ENCODE data around the gene LONRF2.
A peak's percentile ranks its signal among the peaks of the same experiment; 100 is the strongest.

Gene LONRF2

GRCh38 chr2:100276716-100277115 is 45.6 kb downstream of the LONRF2 start:
- FAIRE-seq (no peak), DNase-seq (ENCODE audit: low spot score) (no peak)

DNA sequence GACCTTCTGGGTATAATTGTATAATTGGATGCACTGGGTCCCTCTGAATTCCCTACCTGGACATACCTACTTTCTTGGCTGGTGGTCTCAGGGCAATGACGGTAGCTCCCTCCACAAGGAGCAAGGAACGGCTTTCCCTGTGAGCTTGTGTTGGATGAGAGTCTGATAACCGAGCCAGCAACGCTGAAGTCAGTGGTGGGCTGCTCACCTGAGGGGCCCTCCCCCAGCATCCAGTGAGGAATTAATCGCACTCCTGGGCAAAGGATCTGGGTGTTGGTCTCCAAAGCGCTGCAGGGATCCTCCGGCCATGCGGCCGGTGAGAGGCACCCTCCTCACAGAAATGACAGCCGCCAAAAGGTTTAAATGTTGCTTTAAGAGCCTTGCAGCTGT is 47.1 kb downstream of the LONRF2 start:
- FAIRE-seq (no peak), DNase-seq (ENCODE audit: low spot score) (no peak)

- no peak for DNase-seq (ENCODE audit: low spot score)
- peak; percentile 20 for FAIRE-seq
Measured at GRCh38 chr2:100274566-100275199, 47.6 kb downstream of the LONRF2 start.

DNA sequence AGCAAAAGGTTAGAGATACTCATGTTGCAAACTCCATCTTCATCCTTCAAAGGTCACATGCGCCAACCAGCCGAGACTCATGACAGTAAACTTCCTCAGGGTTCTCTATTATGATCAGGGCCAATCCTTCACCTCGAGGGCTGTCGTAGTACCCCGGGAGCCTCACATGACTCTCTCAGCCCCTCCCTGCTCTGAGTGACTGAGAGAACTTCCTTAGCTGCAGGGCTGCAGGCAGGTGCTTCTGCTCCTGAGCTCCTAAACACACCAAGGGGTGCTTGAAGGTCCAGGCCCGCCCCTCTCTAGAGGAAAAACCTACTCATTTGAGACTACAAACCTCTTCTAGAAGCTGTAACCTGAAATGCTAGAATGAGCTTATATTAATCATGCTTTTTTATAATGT is 48.2 kb downstream of the LONRF2 start:
- no peak for FAIRE-seq
- no peak for DNase-seq (ENCODE audit: low spot score)

DNA sequence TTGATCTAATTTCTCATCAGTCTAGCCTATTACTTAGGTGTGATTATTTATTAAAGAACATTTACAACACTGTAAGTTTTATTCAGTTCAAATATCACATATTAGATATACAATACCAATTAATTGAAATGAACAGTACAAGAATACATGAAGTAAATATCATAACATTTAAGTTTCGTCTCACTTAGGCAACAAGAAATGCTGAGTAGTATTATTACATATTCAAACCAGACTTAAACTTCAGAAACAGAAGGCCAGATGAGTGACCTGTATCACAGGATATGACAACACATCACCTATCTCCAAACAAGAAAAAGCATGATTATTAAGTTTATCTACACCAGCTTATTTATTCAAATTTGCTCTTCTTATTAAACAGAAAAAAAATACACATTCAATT is 48.9 kb downstream of the LONRF2 start:
- DNase-seq (ENCODE audit: low spot score) (no peak), FAIRE-seq (no peak)

GRCh38 chr2:100272841-100273329 is 49.4 kb downstream of the LONRF2 start:
- DNase-seq (ENCODE audit: low spot score) (no peak), FAIRE-seq (no peak)

DNA sequence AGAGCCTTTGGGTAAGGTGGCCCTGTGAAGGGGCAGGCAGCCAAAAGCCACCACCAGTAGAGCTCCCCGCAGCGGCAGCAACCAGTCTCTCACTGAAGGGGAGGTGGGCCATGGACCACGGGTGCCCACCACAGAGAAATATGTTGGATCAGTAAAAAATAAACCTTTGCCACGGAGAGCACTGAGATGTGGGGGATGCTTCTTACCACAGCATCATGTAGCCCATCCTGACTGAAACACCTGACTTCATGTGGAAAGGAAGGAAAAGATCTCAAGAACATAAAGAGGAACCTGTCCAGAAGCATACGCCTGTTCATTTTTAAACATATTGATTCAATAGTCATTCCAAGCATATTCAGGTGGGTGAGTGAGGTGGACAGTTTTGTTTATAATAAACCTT is 51.1 kb downstream of the LONRF2 start:
- FAIRE-seq (no peak), DNase-seq (ENCODE audit: low spot score) (no peak)

- FAIRE-seq, result peak; percentile 5
Measured at GRCh38 chr2:100270381-100271146, 51.7 kb downstream of the LONRF2 start.

GRCh38 chr2:100269889-100270288 is 52.4 kb downstream of the LONRF2 start:
- no peak for DNase-seq (ENCODE audit: low spot score)
- no peak for FAIRE-seq

More at GRCh38 chr2:100270381-100271146, 51.7 kb downstream of the LONRF2 start:
- no peak for DNase-seq (ENCODE audit: low spot score)

- DNase-seq (ENCODE audit: low spot score) (no peak), FAIRE-seq (no peak)
Measured at GRCh38 chr2:100268986-100269385, 53.3 kb downstream of the LONRF2 start.

DNA sequence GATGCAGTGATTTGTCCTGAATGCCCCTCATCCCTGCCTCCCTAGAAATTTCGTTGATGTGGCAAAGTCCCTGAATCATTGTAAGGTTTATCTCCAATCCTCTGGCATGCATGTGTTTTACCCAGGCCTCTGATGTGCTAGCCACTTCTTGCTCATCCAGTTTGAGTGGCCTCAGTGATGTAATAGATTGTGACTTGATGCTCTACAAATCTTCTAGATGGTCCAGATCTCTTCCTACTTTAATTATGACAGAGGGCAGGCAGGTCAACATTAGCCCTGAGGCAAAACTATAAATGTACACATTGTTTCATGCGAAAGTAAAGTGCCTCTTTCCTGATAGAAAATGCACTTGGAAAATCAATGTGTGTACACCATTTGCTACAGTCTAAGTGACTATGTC is 54.5 kb downstream of the LONRF2 start:
- FAIRE-seq, result no peak
- DNase-seq (ENCODE audit: low spot score), result no peak

GRCh38 chr2:100266126-100266525 is 56.2 kb downstream of the LONRF2 start:
- FAIRE-seq (no peak), DNase-seq (ENCODE audit: low spot score) (no peak)

DNA sequence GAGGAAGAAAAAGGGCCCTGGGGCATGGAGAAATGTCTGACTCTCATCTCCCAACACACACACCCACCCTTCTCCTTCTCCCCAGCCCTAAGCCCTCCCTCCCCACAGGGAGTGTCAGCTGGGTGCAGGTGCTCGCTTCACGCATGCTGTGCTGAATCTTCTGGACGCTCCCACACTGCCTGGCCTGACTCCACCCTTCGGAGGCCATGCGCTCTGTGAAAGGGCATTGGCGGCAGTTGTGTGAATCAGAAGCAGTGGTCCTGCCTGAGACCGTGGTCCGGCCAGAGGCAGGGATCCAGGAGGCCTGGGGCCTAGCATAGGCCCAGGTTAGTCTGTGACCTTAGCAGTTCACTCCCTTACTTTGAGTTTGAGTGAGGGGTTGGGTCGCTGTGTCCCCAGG is 57.1 kb downstream of the LONRF2 start:
- DNase-seq (ENCODE audit: low spot score) (no peak), FAIRE-seq (no peak)

GRCh38 chr2:100264651-100265050 is 57.6 kb downstream of the LONRF2 start:
- DNase-seq (ENCODE audit: low spot score) (no peak), FAIRE-seq (no peak)

DNA sequence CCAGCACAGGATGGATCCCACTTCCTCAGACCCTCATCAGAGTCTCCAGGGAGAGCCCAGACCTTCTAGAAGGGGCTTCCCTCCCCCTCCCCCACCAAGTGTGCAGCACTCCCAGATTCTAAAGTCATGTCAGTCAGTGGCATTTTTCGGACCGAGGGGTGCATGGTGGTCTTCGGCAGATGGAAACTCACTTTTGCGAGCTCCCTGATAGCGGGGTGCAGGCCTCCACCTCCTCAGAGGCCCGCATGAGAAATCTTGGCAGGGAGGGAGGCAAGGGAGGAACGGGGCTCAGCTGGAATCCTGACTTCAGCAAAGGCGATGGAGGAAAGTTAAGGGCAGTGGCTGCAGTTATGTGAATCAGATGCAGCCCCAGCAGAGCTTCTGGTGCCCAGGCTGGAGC is 58.2 kb downstream of the LONRF2 start:
- DNase-seq (ENCODE audit: low spot score) (no peak), FAIRE-seq (no peak)

GRCh38 chr2:100262555-100263320 is 59.6 kb downstream of the LONRF2 start:
- DNase-seq (ENCODE audit: low spot score) (peak; percentile 85), FAIRE-seq (peak; percentile 48)

GRCh38 chr2:100262046-100262445 is 60.3 kb downstream of the LONRF2 start:
- no peak for FAIRE-seq

DNA sequence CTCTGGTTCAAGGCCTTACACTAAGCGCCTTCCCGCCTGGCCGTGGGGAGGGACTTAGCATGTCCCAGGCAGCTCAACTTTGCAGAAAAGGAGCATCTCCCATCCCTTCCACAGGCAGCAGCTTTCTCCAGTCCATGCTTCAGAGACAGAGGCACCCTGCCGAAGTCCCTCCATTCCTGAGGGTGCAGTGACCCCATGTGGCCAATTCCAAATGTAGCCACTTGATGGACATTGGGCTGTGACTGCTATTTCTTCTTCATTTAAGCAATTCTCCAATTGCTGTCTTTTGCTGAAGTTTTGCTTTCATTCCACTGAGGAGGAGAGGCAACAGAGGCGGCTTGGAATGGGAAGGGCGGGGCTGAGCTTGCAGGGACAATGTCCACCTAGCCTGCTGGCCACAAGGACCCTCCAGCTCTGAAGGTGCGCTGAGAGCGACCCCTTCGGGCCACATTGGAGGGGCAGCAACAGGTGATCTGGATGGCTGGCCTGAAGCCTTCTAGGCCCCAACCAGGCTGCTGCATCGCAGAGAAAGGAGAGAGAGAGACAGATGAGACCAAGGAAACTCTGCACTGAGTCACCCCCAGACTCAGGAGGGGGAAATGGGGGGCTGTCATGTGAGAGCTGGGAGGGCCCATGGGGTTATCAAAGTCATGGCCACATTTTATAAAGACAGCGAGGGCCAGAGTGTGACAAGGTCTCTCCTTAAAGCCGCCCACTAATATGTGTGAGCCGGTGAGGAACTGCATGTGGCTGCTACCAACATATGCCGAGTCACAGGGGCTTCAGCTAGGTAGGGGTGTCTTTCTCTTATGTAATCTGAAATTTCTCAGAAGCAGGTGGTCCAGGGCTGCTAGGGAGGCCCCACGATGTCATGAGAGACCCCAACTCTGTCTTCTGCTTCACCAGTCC is 61.3 kb downstream of the LONRF2 start:
- DNase-seq (ENCODE audit: low spot score) (peak; percentile 83), FAIRE-seq (peak; percentile 50)

More at GRCh38 chr2:100262046-100262445, 60.3 kb downstream of the LONRF2 start:
- no peak for DNase-seq (ENCODE audit: low spot score)

GRCh38 chr2:100259106-100259505 is 63.2 kb downstream of the LONRF2 start:
- no peak for DNase-seq (ENCODE audit: low spot score)
- FAIRE-seq, result no peak

DNA sequence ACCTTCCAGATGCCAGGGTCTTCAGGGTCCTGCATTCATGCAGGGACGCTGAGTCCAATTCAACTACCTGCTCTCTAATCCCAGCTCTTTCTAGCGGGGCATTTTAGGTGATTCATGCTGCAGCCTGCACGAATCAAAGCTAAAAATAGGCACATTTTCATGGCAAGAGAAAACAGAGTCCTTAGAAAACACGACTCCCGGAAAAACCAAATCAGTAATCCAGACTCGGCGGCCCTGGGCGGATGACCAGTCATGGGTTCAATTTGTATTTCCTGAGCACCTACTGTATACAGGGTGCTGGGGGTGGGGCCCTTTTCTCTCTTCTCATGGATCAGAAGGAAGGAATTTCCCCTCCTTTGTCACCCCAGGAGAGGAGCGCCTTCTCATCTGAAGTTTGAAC is 64.4 kb downstream of the LONRF2 start:
- DNase-seq (ENCODE audit: low spot score), result peak; percentile 31
- FAIRE-seq, result no peak

DNA sequence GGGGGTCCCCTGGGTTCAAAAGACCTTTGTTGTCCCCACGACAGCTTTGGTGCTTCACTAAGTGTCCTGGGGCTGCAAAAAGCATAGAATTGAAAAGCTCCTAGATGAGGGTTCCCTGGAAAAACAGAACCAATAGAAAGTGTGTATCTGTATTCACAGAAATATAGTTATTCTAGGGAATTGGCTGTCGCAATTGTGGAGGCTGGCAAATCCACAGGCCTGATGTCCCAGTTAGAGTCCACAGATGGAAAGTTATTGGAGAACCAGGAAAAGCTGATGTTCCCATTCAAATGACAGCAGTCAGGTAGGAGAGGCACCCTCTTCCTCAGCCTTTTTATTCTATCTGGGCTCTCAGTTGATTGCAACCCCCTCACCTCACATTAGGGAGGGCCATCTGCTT is 65.5 kb downstream of the LONRF2 start:
- no peak for DNase-seq (ENCODE audit: low spot score)
- FAIRE-seq, result no peak
